Effector memory CD4-positive, alpha-beta T cell (primary cell): ENCODE measurements around the gene B3GLCT.

ENCODE experiments used
- DNase-seq, 3 donors: peaks; one replicate each; pipeline ENCODE4 v3.0.0-alpha.2; 2020
- H3K27ac ChIP-seq: 2 replicates; pipeline ENCODE4 v1.7.0; 2013; ENCODE audit warnings: mild to moderate bottlenecking, low read length, moderate library complexity; ENCODE audit not compliant: insufficient read depth, poor library complexity, severe bottlenecking
- H3K27me3 ChIP-seq: replicated peaks from 2 replicates; pipeline ENCODE4 v1.7.0; 2013; ENCODE audit warnings: mild to moderate bottlenecking, low read length; ENCODE audit not compliant: insufficient read depth, control insufficient read depth, poor library complexity, severe bottlenecking
- H3K36me3 ChIP-seq: 2 replicates; pipeline ENCODE4 v1.7.0; 2013; ENCODE audit warnings: mild to moderate bottlenecking, low read length, moderate library complexity; ENCODE audit not compliant: control insufficient read depth, insufficient read depth
- H3K4me1 ChIP-seq: 2 replicates; pipeline ENCODE4 v1.7.0; 2013; ENCODE audit warnings: low read length, mild to moderate bottlenecking; ENCODE audit not compliant: control insufficient read depth, insufficient read depth, poor library complexity, severe bottlenecking
- H3K4me3 ChIP-seq: 2 replicates; pipeline ENCODE4 v1.7.0; 2013; ENCODE audit warnings: low read length, low read depth, mild to moderate bottlenecking; ENCODE audit not compliant: insufficient read depth, poor library complexity, severe bottlenecking
- H3K9me3 ChIP-seq: 2 replicates; pipeline ENCODE4 v1.7.0; 2013; ENCODE audit warnings: mild to moderate bottlenecking, low read length, moderate library complexity; ENCODE audit not compliant: control insufficient read depth

The B3GLCT gene

DNA sequence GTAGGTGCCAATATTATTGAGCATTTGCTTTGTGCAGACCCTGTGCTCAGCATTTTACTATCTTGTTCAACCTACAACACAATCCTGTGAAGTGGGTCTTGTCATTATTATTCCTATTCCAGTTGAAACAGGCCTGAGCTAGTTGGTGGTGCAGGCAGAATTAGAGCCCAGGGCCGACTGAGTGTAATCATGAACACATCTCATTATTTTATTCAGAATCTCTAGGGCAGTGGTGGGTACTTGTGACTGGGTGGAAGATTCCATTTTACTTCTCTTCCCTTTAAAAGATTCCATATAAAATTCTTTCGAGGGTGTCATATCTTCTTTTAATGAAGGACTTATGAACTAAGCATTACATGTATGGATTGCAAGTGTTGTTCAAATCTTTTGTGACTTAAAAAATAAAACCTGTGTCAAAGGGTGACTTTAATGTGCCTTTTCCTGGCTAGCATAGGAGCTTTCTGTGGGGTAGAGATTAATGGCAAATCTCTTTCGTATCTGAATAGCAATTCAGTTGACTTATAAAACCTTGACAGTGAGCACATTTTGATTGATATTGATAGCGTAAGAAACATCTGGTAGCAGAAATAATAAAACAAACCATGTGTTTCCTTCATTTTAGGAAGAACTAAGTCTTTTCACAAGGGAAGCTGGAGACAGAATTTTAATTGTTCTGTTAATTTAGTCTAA is 20.3 kb downstream of the B3GLCT start:
- Histone ChIP-seq H3K27me3 (no peaks in the 10 kb centered on the region), H3K4me1 (no peaks in the 10 kb centered on the region), H3K36me3 (peaks cover 3% of the 10 kb centered on the region), H3K9me3 (no peaks in the 10 kb centered on the region), H3K27ac (no peak overlapping the region), H3K4me3 (no peak overlapping the region)
- no peak for DNase-seq

DNA sequence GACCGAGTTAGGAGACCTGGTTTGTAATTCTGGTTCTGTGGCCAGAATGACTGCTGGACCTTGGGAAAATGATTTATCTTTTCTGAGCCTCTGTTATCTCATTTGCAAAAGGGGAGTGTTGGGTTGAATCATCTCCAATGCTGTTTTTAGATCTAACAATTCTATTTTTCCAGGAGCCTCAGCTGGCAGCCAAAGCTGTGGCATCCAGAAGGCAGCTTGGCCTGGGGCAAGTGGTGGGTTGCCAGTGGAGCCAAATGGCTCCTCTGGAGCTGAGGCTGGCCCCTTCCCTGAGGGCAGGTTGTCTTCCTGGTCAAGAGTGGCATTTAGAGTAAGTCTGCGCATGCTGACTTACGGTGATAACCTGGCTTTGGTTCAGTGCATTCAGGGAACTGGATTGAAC is 21.3 kb downstream of the B3GLCT start:
- no peak overlapping the region for H3K4me3 ChIP-seq
- DNase-seq, result no peak
- no peak overlapping the region for H3K27ac ChIP-seq

DNA sequence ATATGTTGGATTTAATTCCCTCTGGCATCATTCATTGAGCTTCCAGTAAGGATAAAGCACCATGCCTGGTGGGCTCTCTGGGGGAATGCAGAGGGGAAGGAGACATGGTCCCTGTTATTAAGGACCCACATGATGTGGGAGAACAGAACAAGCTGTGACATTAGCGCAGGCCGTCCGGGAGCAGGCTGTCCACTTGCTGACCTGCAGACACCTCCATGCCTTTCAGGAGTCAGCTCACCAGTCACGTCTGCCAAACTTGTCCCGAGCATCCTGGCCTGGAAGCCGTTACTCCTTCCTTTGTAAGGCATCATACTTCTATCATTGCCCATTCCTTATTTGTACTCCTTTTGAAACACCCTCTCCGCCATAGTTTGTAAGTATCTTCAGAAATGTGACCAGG is 23.4 kb downstream of the B3GLCT start:
- Histone ChIP-seq H3K27me3 (no peaks in the 10 kb centered on the region), H3K27ac (no peak overlapping the region), H3K9me3 (no peaks in the 10 kb centered on the region), H3K4me3 (no peak overlapping the region), H3K36me3 (peaks cover 3% of the 10 kb centered on the region), H3K4me1 (no peaks in the 10 kb centered on the region)
- DNase-seq, result no peak

More for the DNA sequence above, 21.3 kb downstream of the B3GLCT start:
- Histone ChIP-seq H3K27me3 (no peaks in the 10 kb centered on the region), H3K36me3 (peaks cover 3% of the 10 kb centered on the region), H3K4me1 (no peaks in the 10 kb centered on the region), H3K9me3 (no peaks in the 10 kb centered on the region)

DNA sequence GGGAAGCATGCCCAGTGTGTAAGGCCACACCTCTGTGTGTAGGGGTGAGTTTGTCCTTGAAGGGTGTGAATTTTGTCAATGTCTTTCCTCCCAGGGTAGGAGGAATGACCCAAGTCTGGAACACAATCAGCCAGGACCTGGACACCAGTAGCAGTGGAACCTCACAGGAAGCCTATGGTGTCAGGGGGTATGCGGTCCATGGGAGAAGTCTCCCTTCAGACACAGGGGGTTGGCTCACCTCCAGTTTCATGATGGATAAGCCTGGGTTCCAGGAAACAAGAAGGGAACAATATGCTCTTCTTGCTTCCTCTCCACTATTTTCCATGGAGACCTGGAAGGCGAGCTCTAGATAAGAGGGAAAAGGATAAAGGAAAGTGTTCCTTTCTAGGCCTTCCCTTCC is 23.9 kb downstream of the B3GLCT start:
- Histone ChIP-seq H3K4me3 (no peak overlapping the region), H3K4me1 (no peaks in the 10 kb centered on the region), H3K27me3 (no peaks in the 10 kb centered on the region), H3K27ac (no peak overlapping the region), H3K9me3 (no peaks in the 10 kb centered on the region), H3K36me3 (peaks cover 3% of the 10 kb centered on the region)
- DNase-seq, result no peak

DNA sequence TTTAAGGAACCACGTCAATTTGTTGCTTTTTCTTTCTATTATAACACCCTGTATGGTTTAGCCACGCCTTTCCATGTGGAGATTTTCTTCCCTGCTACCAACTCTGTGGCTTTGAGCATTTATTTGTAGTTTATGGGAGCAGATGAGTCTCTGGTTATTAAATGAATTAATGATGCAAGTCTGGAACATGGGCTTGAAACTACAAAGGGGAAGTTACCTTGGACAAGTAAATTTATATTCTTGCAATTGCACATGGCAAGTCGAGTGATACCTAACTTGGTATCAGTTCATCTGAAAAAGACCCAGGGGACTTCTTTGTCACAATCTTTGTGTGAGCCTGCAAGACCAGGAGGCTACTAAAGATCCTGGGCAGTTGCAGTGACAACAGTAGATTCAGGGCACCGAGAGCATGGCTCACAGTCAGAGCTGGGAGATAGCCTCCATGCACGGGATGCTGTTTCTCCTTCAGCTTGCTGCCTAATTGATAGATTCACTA is 24.4 kb downstream of the B3GLCT start:
- no peak for DNase-seq
- Histone ChIP-seq H3K27me3 (no peaks in the 10 kb centered on the region), H3K36me3 (peaks cover 3% of the 10 kb centered on the region), H3K4me3 (no peak overlapping the region), H3K9me3 (no peaks in the 10 kb centered on the region), H3K4me1 (no peaks in the 10 kb centered on the region), H3K27ac (no peak overlapping the region)

DNA sequence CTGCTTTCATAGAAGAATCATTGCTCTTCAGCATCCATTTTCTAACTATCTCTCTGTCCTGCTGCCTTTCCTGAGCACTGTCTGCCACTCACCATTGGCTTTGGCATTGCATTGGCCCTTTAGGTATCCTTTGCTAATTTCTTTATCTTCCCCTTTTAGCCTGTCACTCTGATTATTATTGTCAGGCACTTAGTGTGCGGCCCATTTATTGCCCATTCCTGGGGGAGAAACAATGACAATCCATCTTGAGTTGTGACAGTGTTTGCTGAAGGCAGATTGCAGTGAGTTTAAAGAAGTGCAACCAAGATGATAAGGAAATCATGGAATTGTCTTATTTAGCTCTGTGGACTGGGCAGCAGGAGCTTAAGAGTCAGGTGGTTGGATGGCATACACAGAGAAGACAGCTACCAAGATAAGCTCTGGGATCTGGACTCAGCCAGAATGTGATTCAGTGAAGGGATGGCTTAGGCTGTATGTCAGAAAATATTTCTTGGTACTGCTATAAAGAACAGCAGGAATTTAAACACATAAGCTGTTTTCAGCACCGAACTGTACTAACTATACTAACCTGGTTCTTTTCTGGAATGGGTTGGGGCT is 25.3 kb downstream of the B3GLCT start:
- Histone ChIP-seq H3K4me1 (no peaks in the 10 kb centered on the region), H3K36me3 (peaks cover 3% of the 10 kb centered on the region), H3K27me3 (no peaks in the 10 kb centered on the region), H3K4me3 (no peak overlapping the region), H3K9me3 (no peaks in the 10 kb centered on the region), H3K27ac (no peak overlapping the region)
- DNase-seq, result no peak

GRCh38 chr13:31225998-31226675 is 26.4 kb downstream of the B3GLCT start:
- H3K9me3 ChIP-seq, result no peaks in the 10 kb centered on the region
- no peak for DNase-seq
- H3K4me3 ChIP-seq, result no peak overlapping the region
- no peak overlapping the region for H3K27ac ChIP-seq
- H3K4me1 ChIP-seq, result no peaks in the 10 kb centered on the region
- H3K36me3 ChIP-seq, result peaks cover 3% of the 10 kb centered on the region
- no peaks in the 10 kb centered on the region for H3K27me3 ChIP-seq

GRCh38 chr13:31227063-31227462 is 27.3 kb downstream of the B3GLCT start:
- Histone ChIP-seq H3K27me3 (no peaks in the 10 kb centered on the region), H3K9me3 (no peaks in the 10 kb centered on the region), H3K4me1 (no peaks in the 10 kb centered on the region), H3K36me3 (peaks cover 3% of the 10 kb centered on the region), H3K27ac (no peak overlapping the region), H3K4me3 (no peak overlapping the region)
- no peak for DNase-seq

DNA sequence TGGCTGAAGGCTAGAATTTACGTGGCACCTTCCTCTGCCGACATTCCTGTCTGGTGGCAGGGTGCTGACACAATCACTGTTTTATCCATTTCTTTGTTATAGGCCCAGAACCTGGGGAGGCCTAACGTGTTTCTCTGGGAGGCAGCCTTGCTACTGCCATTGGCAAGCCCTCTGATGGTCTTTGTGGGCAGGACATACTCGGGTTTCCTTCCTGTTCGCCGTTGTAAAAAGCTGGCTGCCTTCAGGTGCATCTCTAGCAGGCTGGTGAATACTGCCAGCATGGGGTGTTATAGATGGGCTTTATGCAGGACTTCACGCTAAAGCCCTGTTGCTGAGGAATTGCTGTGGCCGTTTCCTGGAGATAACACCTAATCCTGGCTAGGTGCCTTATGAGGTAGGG is 28.1 kb downstream of the B3GLCT start:
- no peak for DNase-seq
- no peaks in the 10 kb centered on the region for H3K4me1 ChIP-seq
- H3K9me3 ChIP-seq, result no peaks in the 10 kb centered on the region
- H3K27ac ChIP-seq, result no peak overlapping the region
- H3K36me3 ChIP-seq, result peaks cover 3% of the 10 kb centered on the region
- no peak overlapping the region for H3K4me3 ChIP-seq
- H3K27me3 ChIP-seq, result no peaks in the 10 kb centered on the region

GRCh38 chr13:31234729-31235128 is 35.0 kb downstream of the B3GLCT start:
- no peaks in the 10 kb centered on the region for H3K36me3 ChIP-seq
- H3K9me3 ChIP-seq, result no peaks in the 10 kb centered on the region
- H3K4me1 ChIP-seq, result no peaks in the 10 kb centered on the region
- no peak overlapping the region for H3K27ac ChIP-seq
- no peak overlapping the region for H3K4me3 ChIP-seq
- no peaks in the 10 kb centered on the region for H3K27me3 ChIP-seq
- DNase-seq, result no peak
